ENCODE results near the gene RRN3.
"Not testable (repeated sequence)": the region's sequence is repeated elsewhere in the genome, so short reads cannot be mapped to it uniquely, and the experiment has no call there.

GRCh38 chr16:15090663-15091269 lies 3.3 kb downstream of the RRN3 start:
- TF ChIP-seq CTCF, POLR2A (IDR thresholded peaks at IDR 0.05): not testable (repeated sequence)

All from ovary (tissue), 3 donors.